ENCODE results near the gene MAP3K19.
"Not testable (repeated sequence)": the region's sequence is repeated elsewhere in the genome, so short reads cannot be mapped to it uniquely, and the experiment has no call there.

MAP3K19 gene

GRCh38 chr2:134976074-134976702 is 71.1 kb downstream of the MAP3K19 start:
- no peak for TF ChIP-seq MYC (IDR thresholded peaks at IDR 0.05; ENCODE audit: low read depth, low read length)
- TF ChIP-seq POLR2A (IDR thresholded peaks at IDR 0.05; ENCODE audit: extremely low read depth, insufficient read length): no peak
- no peak for TF ChIP-seq MAX (IDR thresholded peaks at IDR 0.05; ENCODE audit: low read depth, low read length)
- TF ChIP-seq CTCF (IDR thresholded peaks at IDR 0.05; ENCODE audit: low read depth, low read length): no peak
- no peak for DNase-seq (ENCODE audit: low read depth)
- no peak overlapping the region for H3K4me3 ChIP-seq (ENCODE audit: low read depth, low read length)

GRCh38 chr2:134975281-134976009 is 71.8 kb downstream of the MAP3K19 start:
- DNase-seq (ENCODE audit: low read depth): no peak
- TF ChIP-seq MYC (IDR thresholded peaks at IDR 0.05; ENCODE audit: low read depth, low read length) (no peak), CTCF (IDR thresholded peaks at IDR 0.05; ENCODE audit: low read depth, low read length) (no peak), POLR2A (IDR thresholded peaks at IDR 0.05; ENCODE audit: extremely low read depth, insufficient read length) (no peak), MAX (IDR thresholded peaks at IDR 0.05; ENCODE audit: low read depth, low read length) (no peak)
- no peak overlapping the region for H3K4me3 ChIP-seq (ENCODE audit: low read depth, low read length)

- H3K4me3 ChIP-seq (ENCODE audit: low read depth, low read length): no peak overlapping the region
- no peak for TF ChIP-seq MAX (IDR thresholded peaks at IDR 0.05; ENCODE audit: low read depth, low read length)
- no peak for TF ChIP-seq POLR2A (IDR thresholded peaks at IDR 0.05; ENCODE audit: extremely low read depth, insufficient read length)
- TF ChIP-seq CTCF (IDR thresholded peaks at IDR 0.05; ENCODE audit: low read depth, low read length): no peak
- TF ChIP-seq MYC (IDR thresholded peaks at IDR 0.05; ENCODE audit: low read depth, low read length): no peak
- DNase-seq (ENCODE audit: low read depth): no peak
Measured at GRCh38 chr2:134973241-134974138, 73.8 kb downstream of the MAP3K19 start.

- not testable (repeated sequence) for DNase-seq (ENCODE audit: low read depth)
Measured at GRCh38 chr2:134967166-134967565, 80.1 kb downstream of the MAP3K19 start.

GRCh38 chr2:134957477-134957876 is 89.8 kb downstream of the MAP3K19 start:
- no peak overlapping the region for H3K4me3 ChIP-seq (ENCODE audit: low read depth, low read length)
- TF ChIP-seq MAX (IDR thresholded peaks at IDR 0.05; ENCODE audit: low read depth, low read length) (no peak), MYC (IDR thresholded peaks at IDR 0.05; ENCODE audit: low read depth, low read length) (no peak), POLR2A (IDR thresholded peaks at IDR 0.05; ENCODE audit: extremely low read depth, insufficient read length) (no peak), CTCF (IDR thresholded peaks at IDR 0.05; ENCODE audit: low read depth, low read length) (no peak)

More at GRCh38 chr2:134967166-134967565, 80.1 kb downstream of the MAP3K19 start:
- H3K4me3 ChIP-seq (ENCODE audit: low read depth, low read length): not testable (repeated sequence)

GRCh38 chr2:134955744-134956143 is 91.5 kb downstream of the MAP3K19 start:
- TF ChIP-seq MAX (IDR thresholded peaks at IDR 0.05; ENCODE audit: low read depth, low read length) (no peak), CTCF (IDR thresholded peaks at IDR 0.05; ENCODE audit: low read depth, low read length) (no peak), POLR2A (IDR thresholded peaks at IDR 0.05; ENCODE audit: extremely low read depth, insufficient read length) (no peak)
- H3K4me3 ChIP-seq (ENCODE audit: low read depth, low read length): no peak overlapping the region
- DNase-seq (ENCODE audit: low read depth): no peak

More at GRCh38 chr2:134957477-134957876, 89.8 kb downstream of the MAP3K19 start:
- DNase-seq (ENCODE audit: low read depth): no peak
